ENCODE measurements around the gene DVL2. TPM values are rescaled to one million over a fixed set of nuclear protein-coding genes. Genes with fewer than 3 reads are reported as not detected.

Gene DVL2
- total and polyA plus RNA-seq, 2 of the 13 experiments (the other 11 are each of a cell fraction or from before 2014, with no cell fraction given), result 5.7 to 38.2 TPM

GRCh38 chr17:7238420-7239090 lies 4.2 kb upstream of the DVL2 start (continued):
- TF ChIP-seq PAXIP1 (CRISPR knock-in tag; conservative IDR thresholded peaks at IDR 0.05), result no peak
- no peak for TF ChIP-seq ZNF207 (IDR thresholded peaks at IDR 0.05; ENCODE audit: borderline replicate concordance)
- no peak for TF ChIP-seq MXD4 (CRISPR knock-in tag; IDR thresholded peaks at IDR 0.05)
- no peak for TF ChIP-seq ZNF607 (CRISPR knock-in tag; IDR thresholded peaks at IDR 0.05; ENCODE audit: borderline replicate concordance)
- 0 out of 2 replicates have a peak, but pooled peaks have one; percentile 30 for TF ChIP-seq MTERF4 (CRISPR knock-in tag; IDR thresholded peaks at IDR 0.05)
- TF ChIP-seq NR2F1 (CRISPR knock-in tag; IDR thresholded peaks at IDR 0.05), result no peak
- TF ChIP-seq ZBTB34 (CRISPR knock-in tag; IDR thresholded peaks at IDR 0.05), result 0 out of 2 replicates have a peak, but pooled peaks have one; percentile 8
- TF ChIP-seq XBP1 (CRISPR knock-in tag; IDR thresholded peaks at IDR 0.05), result no peak
- TF ChIP-seq MIER2 (CRISPR knock-in tag; IDR thresholded peaks at IDR 0.05), result no peak
- TF ChIP-seq ZNF703 (CRISPR knock-in tag; IDR thresholded peaks at IDR 0.05; ENCODE audit: borderline replicate concordance), result no peak
- no peak for TF ChIP-seq MAFG (CRISPR knock-in tag; IDR thresholded peaks at IDR 0.05)
- no peak for TF ChIP-seq ZNF510 (CRISPR knock-in tag; IDR thresholded peaks at IDR 0.05; ENCODE audit: low read depth)

All from HepG2 (cell line).